Fibroblast of pulmonary artery (primary cell): ENCODE data around the gene EXOC6B.
A peak's percentile ranks its signal among the peaks of the same experiment; 100 is the strongest.
"Not testable (repeated sequence)": the region's sequence is repeated elsewhere in the genome, so short reads cannot be mapped to it uniquely, and the experiment has no call there.

Experiments used
- DNase-seq: peaks from one replicate; pipeline ENCODE4 v3.0.0-alpha.2; 2010; ENCODE audit warnings: low read depth
- H3K4me3 ChIP-seq: replicated peaks from 2 replicates; pipeline ENCODE4 v1.5.1; 2011; ENCODE audit warnings: low read depth, mild to moderate bottlenecking, control low read depth, low read length, moderate library complexity
- CTCF ChIP-seq: IDR thresholded peaks from 2 replicates; pipeline ENCODE4 v1.5.1; 2011; ENCODE audit warnings: mild to moderate bottlenecking, control low read depth, low read length, inconsistent platforms; ENCODE audit errors: missing control alignments

Gene EXOC6B

DNA sequence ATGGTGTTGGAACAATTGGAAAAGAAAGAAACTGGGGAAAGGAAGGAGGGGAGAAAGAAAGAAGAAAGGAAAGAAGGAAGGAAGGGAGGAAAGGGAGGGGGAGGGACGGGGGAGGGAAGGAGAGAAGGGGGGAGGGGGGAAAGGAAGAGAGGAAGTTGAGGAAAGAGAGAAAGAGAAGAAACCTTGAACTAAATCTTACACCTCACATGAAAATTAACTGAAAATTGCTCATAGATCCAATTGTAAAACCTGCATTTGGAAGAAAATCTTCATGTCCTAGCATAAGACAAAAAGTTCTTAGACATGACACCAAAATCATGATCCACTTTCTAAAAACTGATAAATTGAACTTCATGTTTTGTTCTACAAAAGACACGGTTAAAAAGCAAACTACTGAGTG is 163.8 kb downstream of the EXOC6B start:
- no peak overlapping the region for H3K4me3 ChIP-seq
- no peak for TF ChIP-seq CTCF
- no peak for DNase-seq

GRCh38 chr2:72649810-72650209 is 176.0 kb downstream of the EXOC6B start:
- DNase-seq: no peak
- no peak overlapping the region for H3K4me3 ChIP-seq
- no peak for TF ChIP-seq CTCF

DNA sequence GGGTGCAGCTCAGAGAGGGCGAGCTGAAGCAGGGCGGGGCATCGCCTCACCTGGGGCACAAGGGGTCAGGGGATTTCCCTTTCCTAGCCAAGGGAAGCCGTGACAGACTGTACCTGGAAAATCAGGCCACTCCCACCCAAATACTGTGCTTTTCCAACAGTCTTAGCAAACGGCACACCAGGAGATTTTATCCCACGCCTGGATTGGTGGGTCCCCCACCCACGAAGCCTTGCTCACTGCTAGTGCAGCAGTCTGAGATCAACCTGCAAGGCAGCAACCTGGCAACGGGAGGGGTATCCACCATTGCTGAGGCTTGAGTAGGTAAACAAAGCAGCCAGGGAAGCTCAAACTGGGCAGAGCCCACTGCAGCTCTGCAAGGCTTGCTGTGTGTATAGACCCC is 184.6 kb downstream of the EXOC6B start:
- DNase-seq, H3K4me3 ChIP-seq: not testable (repeated sequence)

DNA sequence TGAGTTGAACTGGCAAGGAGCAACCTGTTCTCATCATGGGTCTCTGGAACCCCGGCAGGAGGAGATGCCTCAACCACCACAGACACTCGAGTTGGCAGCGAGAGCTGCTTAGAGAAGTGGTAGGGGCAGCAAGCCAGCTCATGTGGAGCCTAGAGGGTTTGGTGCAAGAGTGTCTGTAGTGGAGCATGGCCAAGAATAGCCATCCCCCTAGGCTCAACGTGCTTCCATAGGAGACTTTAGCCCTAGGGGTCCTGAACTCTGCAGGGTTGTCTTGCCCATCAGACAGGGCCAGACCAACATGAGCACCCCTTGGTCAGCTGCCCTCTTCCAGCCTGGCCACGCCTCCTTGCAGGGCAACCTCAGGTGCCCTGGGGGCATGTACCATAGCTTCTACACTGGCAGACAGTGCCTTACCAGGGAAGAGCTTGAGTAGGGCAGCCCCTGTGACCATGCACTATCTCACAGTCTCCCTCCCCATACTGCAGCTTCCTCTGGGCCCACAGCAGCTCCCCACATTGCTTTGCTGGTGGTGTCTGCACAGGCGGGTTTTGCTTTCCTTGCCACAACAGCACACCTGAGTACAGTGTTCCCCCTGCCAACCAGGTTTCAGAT is 187.1 kb downstream of the EXOC6B start:
- no peak for TF ChIP-seq CTCF
- DNase-seq: no peak
- no peak overlapping the region for H3K4me3 ChIP-seq

- no peak for TF ChIP-seq CTCF
- no peak for DNase-seq
- no peak overlapping the region for H3K4me3 ChIP-seq
Observed at GRCh38 chr2:72636210-72636609, 189.6 kb downstream of the EXOC6B start.

- no peak for TF ChIP-seq CTCF
- peak; percentile 73 for DNase-seq
- H3K4me3 ChIP-seq: no peak overlapping the region
Observed at GRCh38 chr2:72630767-72631166, 195.1 kb downstream of the EXOC6B start.

- no peak overlapping the region for H3K4me3 ChIP-seq
- no peak for TF ChIP-seq CTCF
- no peak for DNase-seq
Observed at GRCh38 chr2:72629062-72629461, 196.8 kb downstream of the EXOC6B start.
